GM12874 (cell line): Measurements from ENCODE around the gene DROSHA.

ENCODE experiments used
- TF ChIP-seq, protein P1 (sequence below): IDR thresholded peaks from 2 replicates; pipeline ENCODE4 v1.5.1; 2011; ENCODE audit warnings: low read depth, mild to moderate bottlenecking, control low read depth, low read length, moderate library complexity; ENCODE audit not compliant: insufficient read depth

Gene DROSHA

DNA sequence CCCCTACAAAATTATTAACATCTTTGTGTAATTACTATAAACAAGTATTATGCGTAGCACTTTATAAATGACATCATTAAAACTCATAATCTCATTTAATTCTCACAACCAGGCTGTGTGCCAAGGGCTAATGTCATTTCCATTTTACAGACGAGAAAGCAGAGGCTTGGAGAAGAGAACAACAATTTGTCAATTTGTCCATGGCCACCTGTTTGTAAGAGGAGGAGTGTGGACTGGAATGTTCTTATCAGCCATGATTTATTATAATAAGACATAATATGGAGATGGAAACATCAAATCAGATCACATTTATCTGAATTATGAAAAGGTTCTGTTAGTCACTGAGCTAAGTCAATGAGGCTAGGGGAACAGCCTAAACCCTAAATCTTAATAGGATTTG lies 97.0 kb downstream of the DROSHA start:
- TF ChIP-seq, protein P1, sequence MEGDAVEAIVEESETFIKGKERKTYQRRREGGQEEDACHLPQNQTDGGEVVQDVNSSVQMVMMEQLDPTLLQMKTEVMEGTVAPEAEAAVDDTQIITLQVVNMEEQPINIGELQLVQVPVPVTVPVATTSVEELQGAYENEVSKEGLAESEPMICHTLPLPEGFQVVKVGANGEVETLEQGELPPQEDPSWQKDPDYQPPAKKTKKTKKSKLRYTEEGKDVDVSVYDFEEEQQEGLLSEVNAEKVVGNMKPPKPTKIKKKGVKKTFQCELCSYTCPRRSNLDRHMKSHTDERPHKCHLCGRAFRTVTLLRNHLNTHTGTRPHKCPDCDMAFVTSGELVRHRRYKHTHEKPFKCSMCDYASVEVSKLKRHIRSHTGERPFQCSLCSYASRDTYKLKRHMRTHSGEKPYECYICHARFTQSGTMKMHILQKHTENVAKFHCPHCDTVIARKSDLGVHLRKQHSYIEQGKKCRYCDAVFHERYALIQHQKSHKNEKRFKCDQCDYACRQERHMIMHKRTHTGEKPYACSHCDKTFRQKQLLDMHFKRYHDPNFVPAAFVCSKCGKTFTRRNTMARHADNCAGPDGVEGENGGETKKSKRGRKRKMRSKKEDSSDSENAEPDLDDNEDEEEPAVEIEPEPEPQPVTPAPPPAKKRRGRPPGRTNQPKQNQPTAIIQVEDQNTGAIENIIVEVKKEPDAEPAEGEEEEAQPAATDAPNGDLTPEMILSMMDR, result no peak

DNA sequence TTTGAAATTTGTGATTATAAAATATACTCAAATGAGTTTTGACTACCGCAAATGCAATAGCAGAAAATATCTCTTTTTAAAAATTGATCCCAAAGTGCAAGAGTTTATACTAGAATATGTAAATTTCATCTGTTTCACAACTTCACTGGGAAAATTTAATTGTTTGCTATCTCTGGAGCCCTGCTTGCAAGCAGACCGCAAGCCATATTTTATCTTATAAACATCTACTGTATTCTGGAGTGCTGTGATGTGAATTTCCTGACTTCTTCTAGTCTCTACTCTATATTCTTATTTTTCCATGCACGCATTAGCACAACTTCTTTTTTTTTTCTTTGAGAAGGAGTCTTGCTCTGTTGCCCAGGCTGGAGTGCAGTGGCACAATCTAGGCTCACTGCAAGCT lies 98.7 kb downstream of the DROSHA start:
- TF ChIP-seq, protein P1, result no peak

DNA sequence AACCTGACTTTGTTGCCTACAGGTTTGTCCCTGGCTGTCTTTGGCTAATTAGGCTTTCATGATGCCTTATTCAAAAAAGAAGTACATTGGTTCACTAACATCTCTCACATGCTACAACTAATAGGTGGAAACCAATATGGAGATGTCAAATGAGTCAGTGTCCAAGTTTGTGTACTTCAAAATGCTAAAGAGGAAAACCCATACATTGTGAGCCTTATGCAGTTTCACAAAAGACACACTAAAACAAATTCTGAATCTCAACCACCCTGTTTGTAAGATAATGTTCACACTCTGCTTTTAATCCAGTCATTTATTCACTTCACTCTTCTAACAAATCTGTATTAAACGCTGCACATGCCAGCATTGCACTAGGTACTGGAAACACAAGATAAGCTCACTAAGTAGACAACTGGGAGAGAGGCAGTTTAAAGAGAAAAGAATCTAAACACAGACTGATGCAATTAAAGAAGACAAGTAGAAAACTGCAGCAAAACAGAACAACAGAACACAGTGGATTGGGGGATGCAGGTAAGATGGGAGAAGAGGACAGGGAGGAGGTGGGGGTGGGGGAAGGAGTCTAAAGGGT lies 104.1 kb downstream of the DROSHA start:
- TF ChIP-seq, protein P1, result no peak

DNA sequence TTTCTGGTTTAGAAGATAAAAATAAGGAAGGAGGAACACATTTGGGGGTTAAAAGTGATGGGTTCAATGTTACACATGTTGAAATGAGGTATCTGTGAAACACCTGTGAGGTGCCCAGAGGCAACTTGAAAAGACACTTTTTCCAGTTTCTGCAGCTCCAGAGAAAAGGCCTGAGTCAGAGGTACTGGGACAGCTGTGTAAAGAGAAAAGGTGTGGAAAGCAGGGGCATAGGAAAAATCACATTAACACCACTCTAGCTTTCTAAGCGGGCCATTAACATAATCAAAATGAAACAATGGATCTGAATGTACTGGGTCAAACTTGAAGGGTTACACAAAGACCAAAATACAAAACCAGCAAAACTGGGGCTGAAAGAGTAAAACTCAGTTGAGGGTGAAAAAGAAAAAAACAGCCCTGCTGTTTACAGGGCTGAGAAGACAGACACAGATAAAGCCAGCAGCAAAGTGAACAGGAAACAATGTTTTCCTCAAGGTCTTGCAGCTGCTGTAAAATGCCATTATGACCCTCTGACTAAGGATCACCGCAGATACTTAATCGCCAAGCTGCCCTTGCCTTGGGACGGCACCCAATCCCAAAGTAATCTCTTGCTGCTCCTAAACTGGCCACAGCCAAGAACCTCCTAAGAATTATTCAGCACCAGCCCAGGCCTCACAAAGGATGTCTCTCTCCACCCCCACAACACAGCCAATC lies 104.7 kb downstream of the DROSHA start:
- TF ChIP-seq, protein P1, result no peak

DNA sequence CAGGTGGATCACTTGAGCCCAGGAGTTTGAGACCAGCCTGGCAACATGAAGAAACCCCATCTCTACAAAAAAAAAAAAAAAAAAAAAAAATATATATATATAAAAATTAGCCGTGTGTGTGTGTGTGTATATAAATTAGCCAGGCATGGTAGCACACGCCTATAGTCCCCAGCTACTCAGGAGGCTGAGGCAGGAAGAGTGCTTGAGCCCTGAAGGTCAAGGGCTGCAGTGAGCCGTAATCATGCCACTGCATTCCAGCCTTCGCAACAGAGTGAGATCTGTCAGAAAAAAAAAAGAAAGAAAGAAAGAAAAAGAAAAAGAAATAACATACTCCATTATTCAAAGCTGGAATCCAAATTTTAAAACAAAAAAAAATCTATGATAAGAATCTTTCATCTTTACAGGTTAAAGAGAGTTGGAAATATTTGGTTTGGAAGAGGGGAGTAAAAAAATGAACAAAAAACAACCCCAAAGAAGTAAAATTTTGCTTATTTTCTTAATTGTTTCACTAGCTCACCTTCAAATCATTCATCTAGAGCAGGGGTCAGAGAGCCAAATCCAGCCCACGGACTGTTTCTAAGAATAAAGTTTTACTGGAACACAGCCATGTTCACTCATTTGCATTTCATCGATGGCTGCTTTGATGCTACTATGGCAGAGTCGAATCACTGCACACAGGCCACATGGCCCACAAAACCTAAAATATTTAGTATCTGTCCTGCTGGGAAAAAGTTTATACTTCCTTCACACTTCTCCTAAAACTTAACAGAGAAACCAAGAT lies 109.9 kb downstream of the DROSHA start:
- TF ChIP-seq, protein P1, result no peak

DNA sequence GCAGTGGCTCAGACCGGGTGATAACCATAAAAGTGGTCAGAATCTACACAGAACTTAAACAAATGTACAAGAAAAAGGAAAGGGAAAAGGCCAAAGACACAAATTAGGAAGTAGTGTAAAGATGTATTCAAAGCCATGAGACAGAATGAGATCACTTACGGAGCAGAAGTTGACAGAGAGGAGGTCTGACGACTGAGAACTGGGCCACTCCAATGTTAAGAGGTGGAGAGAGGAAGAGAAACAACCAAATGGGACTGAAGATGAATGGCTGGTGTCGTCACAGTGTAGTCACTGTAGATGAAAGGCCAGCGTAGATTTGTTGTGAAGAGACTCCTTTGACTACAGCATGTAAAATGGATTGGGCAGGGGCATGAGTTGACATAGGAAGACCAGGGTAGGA lies 114.4 kb downstream of the DROSHA start:
- TF ChIP-seq, protein P1, result no peak

DNA sequence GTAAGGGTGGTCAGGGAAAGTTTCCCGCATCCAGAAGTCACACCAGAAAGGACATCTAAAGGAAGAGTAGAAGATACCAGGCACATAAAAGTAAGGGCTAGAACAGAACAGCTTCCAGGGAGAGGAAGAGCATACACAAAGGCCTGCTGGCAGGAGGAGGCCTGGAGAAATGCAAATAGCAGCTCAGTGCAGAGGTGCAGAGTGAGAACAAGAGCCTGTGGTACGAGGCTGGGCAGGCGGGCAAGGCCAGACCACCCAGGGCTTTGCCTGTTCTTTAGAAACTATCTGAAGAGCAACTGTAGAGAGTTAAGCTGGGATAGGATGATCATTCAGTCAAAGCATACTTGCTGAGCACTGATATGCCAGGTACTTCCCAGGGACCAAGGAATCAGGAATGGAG lies 115.3 kb downstream of the DROSHA start:
- TF ChIP-seq, protein P1, result no peak
